Measurements from ENCODE around the gene CRY1.
"Not testable (repeated sequence)": the region's sequence is repeated elsewhere in the genome, so short reads cannot be mapped to it uniquely, and the experiment has no call there.

CRY1 gene

DNA sequence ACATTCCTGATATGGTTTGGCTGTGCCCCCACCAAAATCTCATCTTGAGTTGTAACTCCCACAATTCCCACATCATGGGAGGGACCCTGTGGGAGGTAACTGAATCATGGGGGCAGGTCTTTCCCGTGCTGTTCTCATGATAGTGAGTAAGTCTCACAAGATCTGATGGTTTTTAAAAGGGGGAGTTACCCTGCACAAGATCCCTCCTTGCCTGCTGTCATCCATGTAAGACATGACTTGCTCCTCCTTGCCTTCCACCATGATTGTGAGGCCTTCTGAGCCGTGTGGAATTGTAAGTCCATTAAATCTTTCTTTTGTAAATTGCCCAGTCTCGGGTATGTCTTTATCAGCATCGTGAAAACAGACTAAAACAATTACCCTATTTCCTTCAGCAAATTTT, 90.7 kb downstream of the CRY1 start:
- DNase-seq (ENCODE audit: low read depth in 2 of 2) = not testable (repeated sequence)

- no peak for DNase-seq (ENCODE audit: low read depth in 2 of 2)
Measured at GRCh38 chr12:106999446-106999845, 93.9 kb downstream of the CRY1 start.

- no peak for DNase-seq (ENCODE audit: low read depth in 2 of 2)
Measured at GRCh38 chr12:106997916-106998315, 95.4 kb downstream of the CRY1 start.

GRCh38 chr12:106996102-106996501, 97.2 kb downstream of the CRY1 start:
- not testable (repeated sequence) for DNase-seq (ENCODE audit: low read depth in 2 of 2)

- no peak for DNase-seq (ENCODE audit: low read depth in 2 of 2)
Measured at GRCh38 chr12:106994579-106995220, 98.6 kb downstream of the CRY1 start.

DNA sequence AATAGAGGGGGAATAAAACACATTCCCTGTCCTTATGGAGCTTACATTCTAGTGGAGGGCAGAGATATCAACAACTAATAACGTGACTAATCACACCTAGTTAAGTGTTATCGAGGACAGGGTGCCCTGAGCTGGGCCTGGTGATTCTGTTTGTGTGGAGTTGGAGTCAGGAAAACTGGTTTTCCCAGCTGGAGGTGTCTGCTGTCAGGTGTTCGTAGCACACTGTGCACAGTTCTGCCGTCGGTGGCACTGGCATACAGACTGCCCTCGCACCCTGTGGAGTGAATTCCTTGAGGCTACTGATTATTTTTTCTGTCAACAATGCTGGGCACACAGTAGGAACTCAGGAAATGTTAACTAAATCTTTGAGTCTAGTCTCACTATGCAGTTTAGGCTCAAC, 105.5 kb downstream of the CRY1 start:
- no peak for DNase-seq (ENCODE audit: low read depth in 2 of 2)

DNA sequence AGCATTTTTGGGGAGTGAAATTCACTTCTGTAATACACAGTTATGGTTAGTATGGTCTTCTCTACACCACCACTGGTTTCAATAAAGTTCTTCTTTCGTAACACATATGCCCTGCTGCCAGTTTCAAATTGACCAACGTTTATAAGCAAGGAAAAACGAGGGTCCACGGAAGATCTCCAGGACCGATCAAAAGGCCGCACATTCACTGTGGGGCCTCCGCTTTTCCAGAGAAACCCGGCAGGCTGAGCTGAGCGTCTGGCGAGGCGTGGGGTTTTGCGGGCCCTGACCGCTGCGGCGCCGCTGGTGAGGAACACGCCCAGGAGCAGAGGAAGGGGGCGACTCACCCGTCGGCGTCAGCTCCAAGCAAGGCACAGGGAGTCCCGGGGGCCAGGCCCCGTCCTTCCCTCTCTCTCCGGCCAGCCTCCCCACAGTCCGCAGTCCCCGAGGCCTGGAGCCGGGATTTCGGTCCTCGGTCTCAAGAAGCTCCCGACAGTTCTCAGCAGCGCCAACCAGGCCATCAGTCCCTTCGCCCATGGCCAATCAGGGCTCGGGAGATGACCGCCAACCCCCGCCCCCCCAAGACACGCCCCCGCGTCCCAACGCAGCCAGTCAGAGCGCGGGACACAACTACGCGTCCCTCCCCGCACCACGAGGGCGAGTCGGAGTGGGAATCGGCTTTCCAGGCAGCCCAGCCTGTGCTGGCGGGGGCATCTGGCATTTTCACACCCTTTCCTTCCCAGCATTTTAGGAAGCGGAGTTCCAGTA, 106.5 kb downstream of the CRY1 start, which contains the start of gene MTERF2:
Gene MTERF2, minus strand, starts transcription at position 522 of the 765 bp plus-strand sequence. CDS start 8,432 bp downstream, outside the sequence.
- peak; percentile 45 to 55 for DNase-seq (ENCODE audit: low read depth in 2 of 2)

DNA sequence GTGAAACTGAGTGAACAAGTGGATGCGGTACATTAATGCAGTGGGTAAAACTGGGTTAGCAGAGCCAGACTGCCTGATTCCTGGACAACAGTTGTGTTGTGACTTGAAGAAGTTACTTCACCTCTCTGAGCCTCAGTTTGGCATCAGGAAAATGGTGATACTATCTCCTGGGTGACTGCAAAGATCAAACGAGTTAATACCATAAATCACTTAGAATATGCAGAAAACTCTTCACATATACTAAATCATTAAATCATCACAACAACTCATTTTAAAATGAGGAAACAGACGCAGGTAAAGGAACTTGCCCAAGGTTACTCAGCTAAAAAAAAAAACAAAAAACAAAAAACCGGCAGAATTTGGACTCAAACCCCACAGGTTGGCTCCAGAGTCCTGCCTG, 107.2 kb downstream of the CRY1 start:
- no peak for DNase-seq (ENCODE audit: low read depth in 2 of 2)

GRCh38 chr12:106985479-106985878, 107.9 kb downstream of the CRY1 start:
- no peak for DNase-seq (ENCODE audit: low read depth in 2 of 2)

DNA sequence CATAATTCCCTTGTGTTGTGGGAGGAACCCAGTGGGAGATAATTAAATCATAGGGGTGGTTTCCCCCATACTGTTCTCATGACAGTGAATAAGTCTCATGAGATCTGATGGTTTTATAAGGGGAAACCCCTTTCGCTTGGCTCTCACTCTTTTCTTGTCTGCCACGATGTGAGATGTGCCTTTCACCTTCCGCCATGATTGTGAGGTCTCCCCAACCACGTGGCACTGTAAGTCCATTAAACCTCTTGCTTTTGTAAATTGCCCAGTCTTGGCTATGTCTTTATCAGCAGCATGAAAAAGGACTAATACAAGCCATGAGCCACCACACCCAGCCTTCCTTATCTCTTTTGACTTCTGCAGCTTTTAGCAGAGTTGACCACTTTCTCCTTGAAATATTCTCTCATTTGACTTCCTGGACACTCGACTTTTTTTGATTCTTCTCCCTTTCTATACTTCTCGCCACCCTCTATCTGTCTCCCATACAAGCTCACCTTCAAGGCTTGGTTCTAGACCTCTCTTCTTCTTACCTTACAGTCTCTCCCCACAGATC, 108.7 kb downstream of the CRY1 start:
- no peak for DNase-seq (ENCODE audit: low read depth in 2 of 2)

GRCh38 chr12:106982229-106982628, 111.1 kb downstream of the CRY1 start:
- DNase-seq (ENCODE audit: low read depth in 2 of 2) = no peak

DNA sequence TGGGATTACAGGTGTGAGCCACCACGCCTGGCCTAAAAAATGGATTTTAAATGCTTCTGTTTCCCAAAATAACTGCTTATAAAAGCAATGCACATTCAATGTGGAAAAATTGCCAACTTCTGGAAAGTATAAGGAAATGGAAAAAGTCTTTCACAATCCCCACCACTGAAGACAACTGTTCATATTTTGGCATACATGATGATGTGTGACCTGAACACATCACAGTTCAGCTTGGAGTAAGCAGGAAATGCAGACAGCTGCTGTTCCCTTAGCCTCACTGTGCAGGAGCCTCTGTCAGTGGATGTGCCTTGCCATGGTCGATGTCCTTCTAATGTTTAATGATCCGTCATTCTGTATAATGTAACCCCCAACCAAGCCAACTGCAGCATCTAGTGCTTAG, 111.6 kb downstream of the CRY1 start:
- no peak for DNase-seq (ENCODE audit: low read depth in 2 of 2)

GRCh38 chr12:106980944-106981343, 112.4 kb downstream of the CRY1 start:
- DNase-seq (ENCODE audit: low read depth in 2 of 2) = no peak

GRCh38 chr12:106978035-106978800, 115.1 kb downstream of the CRY1 start:
- DNase-seq (ENCODE audit: low read depth in 2 of 2) = no peak

DNA sequence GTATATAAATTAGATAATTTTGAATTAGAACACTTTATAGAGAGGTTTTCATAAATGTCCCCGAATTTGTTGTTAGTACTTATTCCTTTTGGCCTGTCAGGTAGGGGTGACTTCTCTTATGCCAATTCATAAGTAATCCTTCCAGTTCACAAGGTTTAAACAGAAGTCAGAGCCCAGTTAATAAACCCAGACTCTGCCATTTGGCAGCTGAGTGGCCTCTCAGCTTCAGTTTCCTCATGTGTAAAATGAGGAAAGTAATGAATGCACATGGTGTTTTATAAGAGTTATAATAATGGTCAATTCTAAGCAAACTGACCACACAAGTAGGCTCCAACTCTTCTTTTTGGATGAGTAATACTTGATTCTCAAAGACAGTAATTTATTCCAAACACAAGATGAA, 116.7 kb downstream of the CRY1 start:
- no peak for DNase-seq (ENCODE audit: low read depth in 2 of 2)

DNA sequence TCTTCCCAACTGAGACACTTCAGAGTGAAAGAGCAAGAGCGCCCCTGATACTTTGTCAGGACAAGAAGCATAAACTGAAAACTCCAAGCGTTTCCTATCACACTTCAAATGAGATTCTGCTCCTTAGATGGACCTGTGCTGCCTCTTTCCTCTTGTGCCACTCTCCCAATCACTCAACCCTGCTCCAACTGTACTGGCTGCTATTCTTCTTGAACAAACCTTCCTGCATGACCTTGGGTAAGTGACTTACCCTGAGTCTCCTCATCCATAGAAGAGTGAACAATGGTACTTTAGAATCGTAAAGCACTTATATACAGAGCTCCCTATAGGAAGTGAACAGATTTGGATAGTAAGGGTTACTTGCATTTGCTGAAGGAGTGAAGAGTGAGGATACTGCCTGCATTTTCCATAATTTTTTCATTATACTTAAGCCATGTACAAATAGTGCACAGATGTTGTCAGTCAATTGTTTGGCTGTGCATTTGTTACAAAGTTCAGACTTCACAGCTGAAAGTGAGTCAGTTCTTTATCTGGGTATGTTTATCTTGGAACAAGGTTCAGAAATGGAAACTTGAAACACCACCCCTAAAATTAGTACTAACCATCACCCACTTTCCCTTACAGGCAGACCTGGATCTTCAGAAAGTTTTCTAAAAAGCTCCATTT, 117.2 kb downstream of the CRY1 start:
- no peak for DNase-seq (ENCODE audit: low read depth in 2 of 2)

- DNase-seq (ENCODE audit: low read depth in 2 of 2) = no peak
Measured at GRCh38 chr12:106975098-106975497, 118.3 kb downstream of the CRY1 start.

DNA sequence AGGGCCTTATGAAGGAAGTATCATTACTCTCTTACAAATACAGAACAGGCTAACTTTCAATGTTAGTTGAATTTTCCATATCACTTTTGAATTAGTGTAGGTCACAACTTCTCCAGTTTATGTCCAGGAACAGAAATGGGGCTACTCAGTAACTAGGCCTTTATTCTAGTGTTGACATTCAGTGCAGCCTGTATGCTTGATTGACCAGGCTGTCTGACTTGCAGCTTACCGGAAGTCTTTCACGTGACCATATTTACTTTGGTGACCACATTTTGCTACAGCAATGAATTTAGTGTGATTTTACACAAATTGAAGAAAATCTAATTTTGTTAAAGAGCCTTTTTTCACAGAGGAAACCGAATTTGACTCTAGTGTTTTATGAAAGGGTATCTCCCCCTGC, 118.8 kb downstream of the CRY1 start:
- no peak for DNase-seq (ENCODE audit: low read depth in 2 of 2)

GRCh38 chr12:106973545-106973944, 119.8 kb downstream of the CRY1 start:
- DNase-seq (ENCODE audit: low read depth in 2 of 2) = no peak

DNA sequence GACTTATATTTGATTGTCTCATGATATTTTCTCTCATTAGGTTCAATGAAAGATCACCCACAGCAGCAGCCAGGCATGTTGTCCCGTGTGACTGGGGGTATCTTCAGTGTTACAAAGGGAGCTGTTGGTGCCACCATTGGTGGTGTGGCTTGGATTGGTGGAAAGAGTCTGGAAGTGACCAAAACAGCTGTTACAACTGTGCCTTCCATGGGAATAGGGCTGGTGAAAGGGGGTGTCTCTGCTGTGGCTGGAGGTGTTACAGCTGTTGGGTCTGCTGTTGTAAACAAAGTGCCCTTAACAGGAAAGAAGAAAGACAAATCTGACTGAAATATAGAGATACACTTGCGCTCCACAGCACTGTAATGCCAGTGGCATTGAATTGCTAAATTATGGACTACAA, 122.3 kb downstream of the CRY1 start:
- DNase-seq (ENCODE audit: low read depth in 2 of 2) = no peak

DNA sequence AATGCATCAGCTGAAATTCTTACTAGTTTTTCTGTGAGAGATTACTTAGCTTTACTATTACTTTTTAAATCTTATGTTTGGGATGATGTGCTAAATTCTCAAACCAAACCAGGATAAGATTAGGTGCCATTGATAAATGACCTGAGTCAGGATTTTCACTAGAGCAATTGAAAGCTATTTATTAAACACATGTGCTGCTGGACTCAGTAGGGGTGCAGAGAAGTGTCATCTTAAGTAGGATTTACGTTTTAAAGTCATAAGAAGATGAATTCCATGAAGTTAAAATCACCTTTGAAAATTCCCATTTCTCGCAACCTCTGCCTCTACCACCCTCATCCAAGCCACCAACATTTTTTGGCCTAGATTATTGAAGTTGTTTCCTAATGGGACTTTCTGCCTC, 128.8 kb downstream of the CRY1 start:
- no peak for DNase-seq (ENCODE audit: low read depth in 2 of 2)

DNA sequence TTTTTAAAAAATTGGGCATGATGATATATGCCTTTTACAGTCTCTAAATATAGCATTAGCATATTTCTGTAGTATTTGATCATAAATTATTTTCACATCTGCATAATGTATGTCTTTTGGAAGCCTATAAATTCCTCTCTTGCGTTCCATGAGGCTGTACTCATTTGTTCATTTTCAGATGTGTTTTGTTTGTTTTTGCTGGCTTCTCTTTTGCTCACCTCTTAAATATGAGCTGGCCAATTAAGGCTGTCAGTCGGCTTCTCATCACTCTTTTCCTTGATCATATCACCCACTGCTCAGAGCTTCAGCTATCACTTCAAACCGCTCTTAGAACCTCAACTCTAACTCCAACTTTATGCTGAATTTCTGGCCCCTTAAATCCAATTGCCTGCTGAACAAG, 131.1 kb downstream of the CRY1 start:
- DNase-seq (ENCODE audit: low read depth in 2 of 2) = no peak
